Activated CD8-positive, alpha-beta memory T cell treated with anti-CD3 and anti-CD28 coated beads, Interleukin-2, amount 10 ng/mL, durations not matched to agents 7 days and 5 days (primary cell): Measurements from ENCODE around the gene BNIP3. TPM values are rescaled to one million over a fixed set of nuclear protein-coding genes. Genes with fewer than 3 reads are reported as not detected.
"Not testable (repeated sequence)": the region's sequence is repeated elsewhere in the genome, so short reads cannot be mapped to it uniquely, and the experiment has no call there.

Experiments used
- ATAC-seq: fragments of 150-1000 bp; cut with Tn5 transposase; one replicate; pipeline ENCODE4 v1.10.0; 2021; ENCODE audit warnings: moderate library complexity
- CTCF ChIA-PET: fragments of 350-600 bp; sonication (Branson Sonifier 250); formaldehyde crosslinking; loops from one replicate; lab custom pipeline; 2021; ENCODE audit warnings: antibody characterized with exemption; lab: Charles Lee
- DNase-seq: peaks from one replicate; pipeline ENCODE4 v3.0.0-alpha.2; 2020
- H3K27ac Mint-ChIP-seq: one replicate; pipeline ENCODE4 v1.8.0; 2021; ENCODE audit warnings: mild to moderate bottlenecking, mixed read lengths
- H3K27me3 Mint-ChIP-seq: one replicate; pipeline ENCODE4 v1.8.0; 2021; ENCODE audit warnings: mixed read lengths
- H3K36me3 Mint-ChIP-seq: one replicate; pipeline ENCODE4 v1.8.0; 2021; ENCODE audit warnings: mild to moderate bottlenecking, mixed read lengths
- H3K4me1 Mint-ChIP-seq: one replicate; pipeline ENCODE4 v1.8.0; 2021; ENCODE audit warnings: mixed read lengths
- H3K4me3 Mint-ChIP-seq: one replicate; pipeline ENCODE4 v1.8.0; 2021; ENCODE audit warnings: mild to moderate bottlenecking, moderate library complexity, mixed read lengths
- H3K9me3 Mint-ChIP-seq: one replicate; pipeline ENCODE4 v1.8.0; 2022; ENCODE audit warnings: low read depth, mixed read lengths
- total RNA-seq, 2 experiments: library from RNA; stranded (reverse); gene quantifications; one replicate each; pipeline ENCODE4 v1.2.3, GENCODE V29; 2021

BNIP3 gene
- total RNA-seq, 2 experiments from 2014 or later = 21.9 to 39.2 TPM

DNA sequence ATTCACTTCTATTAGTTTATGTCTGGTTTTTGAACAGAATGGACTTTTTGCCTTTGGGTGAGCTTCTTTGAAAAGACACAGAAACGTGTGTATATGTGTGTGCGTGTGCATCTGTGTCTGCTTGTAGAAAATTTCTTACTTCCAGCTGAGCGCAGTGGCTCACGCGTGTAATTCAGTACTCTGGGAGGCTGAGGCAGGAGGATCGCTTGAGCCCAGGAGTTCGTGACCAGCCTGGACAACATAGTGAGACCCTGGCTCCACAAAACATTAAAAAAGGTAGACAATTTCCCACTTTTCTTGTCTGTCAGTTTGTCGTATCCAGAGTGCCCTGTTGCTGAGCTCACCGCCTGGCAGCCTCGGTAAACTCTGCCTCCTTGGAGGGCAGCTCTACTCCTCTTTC is 55.5 kb downstream of the BNIP3 start:
- Mint-ChIP-seq H3K27ac (no peak overlapping the region), H3K36me3 (peaks cover 34% of the 10 kb centered on the region), H3K27me3 (no peaks in the 10 kb centered on the region), H3K4me1 (peaks cover 53% of the 10 kb centered on the region), H3K9me3 (peaks cover 5% of the 10 kb centered on the region), H3K4me3 (no peak overlapping the region)
- no peak for DNase-seq
- no peak for ATAC-seq
- CTCF ChIA-PET = interaction anchor here (1.2 kb wide), 1 partner anchor 23 kb away, joined by 3 read pairs; no protein-coding TSS in a partner anchor

DNA sequence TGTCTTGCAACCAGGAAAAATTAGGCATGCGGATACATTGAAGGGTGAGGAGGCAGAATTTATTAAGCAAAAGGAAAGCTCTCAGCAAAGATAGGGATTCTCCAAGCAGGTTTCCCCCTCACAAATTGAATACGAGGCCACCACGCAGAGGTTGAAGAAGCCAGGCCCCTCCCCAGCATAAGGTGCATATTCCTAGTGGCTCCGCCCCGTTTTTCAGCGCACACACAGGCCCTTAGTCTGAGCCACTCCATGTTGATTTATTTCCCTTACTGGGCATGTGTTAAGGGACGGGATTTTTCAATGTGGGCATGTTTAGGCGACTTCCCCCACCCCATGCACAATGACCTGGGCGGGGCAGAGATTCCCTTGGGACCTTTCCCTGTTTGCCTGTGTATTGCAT is 56.0 kb downstream of the BNIP3 start:
- ATAC-seq (no peak), DNase-seq (no peak)
- H3K4me3 Mint-ChIP-seq = no peak overlapping the region
- no peak overlapping the region for H3K27ac Mint-ChIP-seq
- H3K27me3 Mint-ChIP-seq = no peaks in the 10 kb centered on the region
- H3K4me1 Mint-ChIP-seq = peaks cover 47% of the 10 kb centered on the region
- CTCF ChIA-PET = interaction anchor here (1.7 kb wide), 1 partner anchor 40 kb away, joined by 5 read pairs; no protein-coding TSS in a partner anchor
- H3K36me3 Mint-ChIP-seq = peaks cover 36% of the 10 kb centered on the region
- peaks cover 5% of the 10 kb centered on the region for H3K9me3 Mint-ChIP-seq

DNA sequence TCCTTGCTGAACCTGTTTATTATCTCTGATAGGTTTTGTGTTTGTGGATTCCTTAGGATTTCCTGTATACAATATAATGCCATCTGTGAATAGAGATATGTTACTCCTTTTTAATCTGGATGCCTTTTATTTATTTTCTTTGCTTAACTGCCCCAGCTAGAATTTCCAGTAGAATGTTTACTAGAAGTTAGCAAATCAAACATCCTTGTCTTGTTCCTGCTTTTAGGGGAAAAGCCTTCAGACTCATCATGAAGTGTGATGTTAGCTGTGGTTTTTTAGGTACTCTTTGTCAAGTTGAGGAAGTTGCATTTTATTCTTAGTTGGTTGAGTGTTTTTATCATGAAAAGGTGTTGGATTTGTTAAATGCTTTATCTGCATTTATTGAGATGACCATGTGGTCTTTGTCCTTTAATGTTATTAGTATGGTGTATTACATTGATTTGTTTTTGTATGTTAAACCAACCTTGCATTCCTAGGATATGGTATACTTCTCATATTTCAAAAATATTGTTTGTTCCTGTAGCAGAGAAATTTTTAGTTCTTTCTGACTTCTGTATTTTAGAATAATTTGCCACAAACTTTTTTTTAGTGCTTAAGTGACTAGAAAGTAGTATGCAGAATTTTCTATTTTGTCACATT is 56.6 kb downstream of the BNIP3 start:
- Mint-ChIP-seq H3K4me1 (peaks cover 43% of the 10 kb centered on the region), H3K36me3 (peaks cover 36% of the 10 kb centered on the region), H3K4me3 (no peak overlapping the region), H3K27me3 (no peaks in the 10 kb centered on the region), H3K27ac (no peak overlapping the region), H3K9me3 (peaks cover 5% of the 10 kb centered on the region)
- CTCF ChIA-PET = interaction anchor here (1.7 kb wide), 1 partner anchor 39 kb away, joined by 5 read pairs; no protein-coding TSS in a partner anchor
- DNase-seq (no peak), ATAC-seq (no peak)

DNA sequence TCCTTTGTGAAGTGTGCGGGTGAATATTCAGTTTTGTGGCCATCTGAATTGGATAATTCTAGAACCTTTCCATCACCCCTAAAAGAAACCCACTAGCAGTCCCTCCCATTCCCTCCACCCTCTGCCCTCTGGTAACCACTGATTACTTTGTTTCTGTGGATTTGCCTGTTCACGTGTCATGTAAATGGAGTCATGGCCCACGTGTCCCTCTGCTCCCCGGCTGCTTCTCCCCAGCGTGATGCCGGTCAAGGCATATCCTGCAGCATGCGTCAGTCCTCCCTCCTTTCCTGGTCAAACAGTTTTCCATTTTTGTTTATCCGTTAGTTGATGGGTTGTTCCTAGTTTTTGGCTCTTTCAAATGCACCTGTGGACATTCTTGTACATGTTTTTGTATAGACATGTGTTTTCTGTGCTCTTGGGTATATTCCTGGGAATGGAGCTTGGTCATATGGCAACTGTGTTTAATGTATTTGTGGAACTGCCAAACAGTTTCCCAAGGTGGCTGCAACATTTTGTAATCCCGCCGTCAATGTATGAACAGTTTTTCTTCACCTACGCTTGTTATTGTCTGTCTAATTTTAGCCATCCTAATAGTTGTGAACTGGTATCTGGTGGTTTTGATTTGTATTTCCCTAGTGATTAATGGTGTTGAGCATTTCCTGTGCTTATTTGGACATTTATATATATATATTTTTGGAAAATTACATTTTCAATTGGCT is 58.5 kb downstream of the BNIP3 start:
- DNase-seq (no peak), ATAC-seq (no peak)
- Mint-ChIP-seq H3K9me3 (peaks cover 5% of the 10 kb centered on the region), H3K27ac (no peak overlapping the region), H3K4me1 (peaks cover 25% of the 10 kb centered on the region), H3K4me3 (no peak overlapping the region), H3K27me3 (no peaks in the 10 kb centered on the region), H3K36me3 (peaks cover 41% of the 10 kb centered on the region)
- CTCF ChIA-PET = interaction anchor here (1.2 kb wide), 1 partner anchor 38 kb away, joined by 3 read pairs; no protein-coding TSS in a partner anchor

DNA sequence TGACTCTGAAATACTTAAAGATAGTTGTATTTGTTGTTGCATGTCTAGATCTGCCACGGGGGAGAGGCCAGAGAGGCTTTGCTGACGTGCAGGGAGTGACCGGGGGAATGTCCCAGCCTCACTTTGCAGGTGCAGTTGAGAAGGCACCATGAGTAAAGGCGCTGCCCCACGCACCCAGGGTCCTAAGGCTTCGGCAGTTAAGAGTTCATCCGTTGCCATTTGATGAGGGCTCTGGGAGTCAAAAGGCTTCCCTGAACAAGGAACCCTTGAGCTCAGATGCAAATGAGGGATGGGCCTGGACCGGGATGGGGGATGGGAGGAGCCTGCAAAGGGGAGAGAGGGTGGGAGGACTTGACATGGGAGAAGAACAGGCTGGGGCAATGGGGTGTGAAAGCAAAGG is 60.5 kb downstream of the BNIP3 start:
- CTCF ChIA-PET = no interaction called here
- Mint-ChIP-seq H3K4me3 (no peak overlapping the region), H3K27ac (no peak overlapping the region), H3K9me3 (peaks cover 5% of the 10 kb centered on the region), H3K4me1 (peaks cover 8% of the 10 kb centered on the region), H3K36me3 (peaks cover 49% of the 10 kb centered on the region), H3K27me3 (no peaks in the 10 kb centered on the region)
- DNase-seq = no peak
- no peak for ATAC-seq

GRCh38 chr10:131920693-131921092 is 61.0 kb downstream of the BNIP3 start:
- H3K4me1 Mint-ChIP-seq = peaks cover 8% of the 10 kb centered on the region
- DNase-seq (no peak), ATAC-seq (no peak)
- peaks cover 5% of the 10 kb centered on the region for H3K9me3 Mint-ChIP-seq
- no peak overlapping the region for H3K27ac Mint-ChIP-seq
- H3K27me3 Mint-ChIP-seq = no peaks in the 10 kb centered on the region
- CTCF ChIA-PET = no interaction called here
- no peak overlapping the region for H3K4me3 Mint-ChIP-seq
- peaks cover 48% of the 10 kb centered on the region for H3K36me3 Mint-ChIP-seq

DNA sequence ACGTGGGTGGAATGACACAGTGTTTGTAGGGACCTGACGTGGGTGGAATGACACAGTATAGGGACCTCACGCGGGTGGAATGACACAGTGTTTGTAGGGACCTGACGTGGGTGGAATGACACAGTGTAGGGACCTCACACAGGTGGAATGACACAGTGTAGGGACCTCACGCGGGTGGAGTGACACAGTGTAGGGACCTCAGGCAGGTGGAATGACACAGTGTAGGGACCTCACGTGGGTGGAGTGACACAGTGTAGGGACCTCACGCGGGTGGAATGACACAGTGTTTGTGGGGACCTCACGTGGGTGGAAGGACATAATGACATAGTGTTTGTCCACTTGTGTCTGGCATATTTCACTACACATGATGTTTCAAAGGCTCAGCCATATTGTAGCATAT is 61.6 kb downstream of the BNIP3 start:
- Mint-ChIP-seq H3K36me3 (peaks cover 47% of the 10 kb centered on the region), H3K27ac (no peak overlapping the region)

GRCh38 chr10:131919461-131919860 is 62.3 kb downstream of the BNIP3 start:
- CTCF ChIA-PET, H3K4me1 Mint-ChIP-seq, H3K9me3 Mint-ChIP-seq, ATAC-seq, H3K27me3 Mint-ChIP-seq, H3K27ac Mint-ChIP-seq, DNase-seq, H3K4me3 Mint-ChIP-seq: not testable (repeated sequence)
- peaks cover 44% of the 10 kb centered on the region for H3K36me3 Mint-ChIP-seq

More for the DNA sequence above, 61.6 kb downstream of the BNIP3 start:
- CTCF ChIA-PET = no interaction called here
- Mint-ChIP-seq H3K27me3 (no peaks in the 10 kb centered on the region), H3K4me3 (no peak overlapping the region), H3K9me3 (peaks cover 3% of the 10 kb centered on the region), H3K4me1 (peaks cover 4% of the 10 kb centered on the region)
- no peak for DNase-seq
- ATAC-seq = no peak

Other genes with a start within 250 kb of the BNIP3 start
- gene PPP2R2D, start 80.9 kb downstream of the BNIP3 start, total RNA-seq = 10 to 100 TPM; 36.0 to 41.9 TPM
- under 1 TPM; 0.19 to 0.38 TPM for gene JAKMIP3, start 84.0 kb upstream of the BNIP3 start, total RNA-seq
- 1 to 10 TPM; 1.5 to 2.6 TPM for gene DPYSL4, start 205.0 kb upstream of the BNIP3 start, total RNA-seq